HUES6 (cell line): ENCODE results near the gene DUSP21.
"Not testable (repeated sequence)": the region's sequence is repeated elsewhere in the genome, so short reads cannot be mapped to it uniquely, and the experiment has no call there.

ENCODE experiments used
- H3K27ac ChIP-seq: 2 replicates; pipeline ENCODE4 v1.7.0; 2013; ENCODE audit warnings: low read depth, mild to moderate bottlenecking, low read length, inconsistent platforms
- H3K27me3 ChIP-seq: 2 replicates; pipeline ENCODE4 v1.6.1; 2013; ENCODE audit warnings: low read length; ENCODE audit not compliant: control insufficient read depth, insufficient read depth
- H3K36me3 ChIP-seq: 2 replicates; pipeline ENCODE4 v1.6.1; 2013; ENCODE audit warnings: low read length; ENCODE audit not compliant: control insufficient read depth, insufficient read depth
- H3K4me1 ChIP-seq: 2 replicates; pipeline ENCODE4 v1.6.1; 2013; ENCODE audit warnings: low read length; ENCODE audit not compliant: control insufficient read depth, insufficient read depth
- H3K4me3 ChIP-seq: 2 replicates; pipeline ENCODE4 v1.5.1; 2013; ENCODE audit warnings: low read depth, low read length
- H3K9ac ChIP-seq: one replicate; pipeline ENCODE4 v1.6.1; 2013; ENCODE audit warnings: mild to moderate bottlenecking, low read length
- H3K9me3 ChIP-seq: 2 replicates; pipeline ENCODE4 v1.6.1; 2013; ENCODE audit warnings: low read depth, low read length; ENCODE audit not compliant: control insufficient read depth, insufficient read depth

The DUSP21 gene

DNA sequence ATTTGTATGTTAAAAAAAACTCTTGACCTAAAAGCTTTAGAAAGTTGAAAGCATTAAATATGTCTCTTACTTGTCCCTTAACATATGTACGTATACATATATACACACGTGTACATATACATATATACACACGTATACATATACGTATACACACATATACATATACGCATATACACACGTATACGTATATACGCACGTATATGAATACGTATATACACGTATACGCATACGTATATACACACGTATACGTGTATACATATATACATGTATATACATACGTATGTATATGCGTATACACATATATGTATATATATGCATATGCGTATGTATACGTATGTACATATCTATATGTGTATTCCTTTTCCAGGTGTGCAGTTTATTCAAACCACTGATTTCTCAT is 32.9 kb downstream of the DUSP21 start:
- Histone ChIP-seq H3K36me3 (no peaks in the 10 kb centered on the region), H3K27ac (no peak overlapping the region), H3K27me3 (no peaks in the 10 kb centered on the region), H3K9me3 (0 out of 2 replicates have a peak, but pooled peaks cover 5% of the 10 kb centered on the region), H3K4me1 (no peaks in the 10 kb centered on the region), H3K4me3 (no peak overlapping the region), H3K9ac (no peak overlapping the region)

DNA sequence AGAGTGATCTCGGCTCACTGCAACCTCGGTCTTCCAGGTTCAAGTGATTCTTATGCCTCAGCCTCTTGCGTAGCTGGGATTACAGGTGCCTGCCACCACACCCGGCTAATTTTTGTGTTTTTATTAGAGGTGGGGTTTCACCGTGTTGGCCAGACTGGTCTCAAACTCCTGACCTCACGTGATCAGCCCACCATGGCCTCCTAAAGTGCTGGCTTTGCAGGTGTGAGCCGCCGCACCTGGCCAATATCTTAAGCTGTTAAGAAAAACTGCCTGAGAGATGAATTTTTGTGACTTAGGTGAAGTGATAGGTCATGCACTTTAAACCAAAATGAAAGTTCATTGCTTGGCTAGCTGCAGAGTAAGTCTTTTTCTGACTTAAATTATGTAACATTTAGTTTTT is 35.0 kb downstream of the DUSP21 start:
- 0 out of 2 replicates have a peak, but pooled peaks cover 5% of the 10 kb centered on the region for H3K9me3 ChIP-seq
- H3K4me3 ChIP-seq: no peak overlapping the region
- no peaks in the 10 kb centered on the region for H3K36me3 ChIP-seq
- H3K27ac ChIP-seq: no peak overlapping the region
- no peak overlapping the region for H3K9ac ChIP-seq
- H3K27me3 ChIP-seq: no peaks in the 10 kb centered on the region
- H3K4me1 ChIP-seq: no peaks in the 10 kb centered on the region

DNA sequence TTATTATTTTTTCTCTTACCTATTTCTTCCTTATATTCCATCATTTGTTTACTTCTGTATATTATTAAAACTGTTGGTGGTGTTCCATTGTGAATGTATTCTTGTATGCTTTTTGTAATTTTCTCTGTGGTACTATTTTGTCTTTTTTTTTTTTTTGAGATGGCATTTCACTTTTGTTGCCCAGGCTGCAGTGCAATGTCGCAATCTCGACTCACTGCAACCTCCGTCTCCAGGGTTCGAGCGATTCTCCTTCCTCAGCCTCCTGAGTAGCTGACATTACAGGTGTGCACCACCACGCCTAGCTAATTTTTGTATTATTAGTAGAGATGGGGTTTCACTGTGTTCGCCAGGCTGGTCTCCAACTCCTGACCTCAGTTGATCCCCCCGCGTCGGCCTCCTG is 37.7 kb downstream of the DUSP21 start:
- H3K4me3 ChIP-seq: no peak overlapping the region
- H3K9me3 ChIP-seq: peaks cover 3% of the 10 kb centered on the region; the same call in 1 of the 2 replicates
- no peaks in the 10 kb centered on the region for H3K27me3 ChIP-seq
- H3K9ac ChIP-seq: no peak overlapping the region
- H3K36me3 ChIP-seq: no peaks in the 10 kb centered on the region
- no peaks in the 10 kb centered on the region for H3K4me1 ChIP-seq
- H3K27ac ChIP-seq: no peak overlapping the region

DNA sequence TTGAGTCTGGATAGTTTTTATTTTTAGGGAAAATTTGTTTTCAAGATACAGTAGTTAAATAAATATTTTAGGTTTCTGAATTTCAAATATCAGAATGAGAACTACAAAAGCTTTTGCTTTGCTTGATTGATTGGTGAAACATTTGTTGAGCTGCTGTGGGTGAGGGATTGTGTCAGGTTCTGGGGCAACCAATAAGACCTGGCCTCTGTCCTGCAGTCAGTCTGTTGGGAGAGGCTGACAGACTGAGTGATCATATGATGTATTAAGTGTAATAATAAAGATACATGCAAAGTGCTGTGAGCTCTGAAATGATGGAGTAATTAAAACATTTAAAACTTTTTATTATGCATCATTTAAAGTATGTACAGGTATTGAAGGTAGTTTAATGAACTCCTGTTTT is 38.8 kb downstream of the DUSP21 start:
- Histone ChIP-seq H3K9ac (no peak overlapping the region), H3K36me3 (no peaks in the 10 kb centered on the region), H3K4me3 (no peak overlapping the region), H3K27me3 (no peaks in the 10 kb centered on the region), H3K27ac (no peak overlapping the region), H3K9me3 (peaks cover 3% of the 10 kb centered on the region; the same call in 1 of the 2 replicates), H3K4me1 (no peaks in the 10 kb centered on the region)

- no peak overlapping the region for H3K9ac ChIP-seq
- no peaks in the 10 kb centered on the region; the same call in 1 of the 2 replicates for H3K9me3 ChIP-seq
- no peaks in the 10 kb centered on the region for H3K36me3 ChIP-seq
- H3K4me3 ChIP-seq: no peak overlapping the region
- H3K27ac ChIP-seq: no peak overlapping the region
- H3K4me1 ChIP-seq: no peaks in the 10 kb centered on the region
- H3K27me3 ChIP-seq: no peaks in the 10 kb centered on the region
Measured at GRCh38 chrX:44884944-44885343, 41.1 kb downstream of the DUSP21 start.

DNA sequence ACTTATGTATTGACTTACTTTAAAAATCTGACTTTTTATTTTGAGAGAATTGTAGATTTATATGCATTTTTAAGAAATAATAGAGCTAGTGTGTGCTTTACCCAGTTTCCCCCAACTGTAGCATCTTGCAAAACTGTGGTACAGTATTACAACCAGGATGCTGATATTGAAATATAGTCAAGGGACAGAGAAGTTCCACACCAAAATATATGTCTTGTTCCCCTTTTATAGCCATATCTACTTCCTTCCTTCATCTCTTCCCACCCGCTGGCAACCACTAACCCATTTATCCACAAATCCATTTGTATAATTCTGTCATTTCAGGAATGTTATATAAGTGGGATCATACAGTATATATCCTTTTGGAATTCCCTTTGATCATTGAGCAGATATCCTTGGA is 46.0 kb downstream of the DUSP21 start:
- no peaks in the 10 kb centered on the region for H3K4me1 ChIP-seq
- H3K9me3 ChIP-seq: no peaks in the 10 kb centered on the region; the same call in 1 of the 2 replicates
- H3K27me3 ChIP-seq: no peaks in the 10 kb centered on the region
- H3K27ac ChIP-seq: no peak overlapping the region
- no peak overlapping the region for H3K9ac ChIP-seq
- no peak overlapping the region for H3K4me3 ChIP-seq
- no peaks in the 10 kb centered on the region for H3K36me3 ChIP-seq

DNA sequence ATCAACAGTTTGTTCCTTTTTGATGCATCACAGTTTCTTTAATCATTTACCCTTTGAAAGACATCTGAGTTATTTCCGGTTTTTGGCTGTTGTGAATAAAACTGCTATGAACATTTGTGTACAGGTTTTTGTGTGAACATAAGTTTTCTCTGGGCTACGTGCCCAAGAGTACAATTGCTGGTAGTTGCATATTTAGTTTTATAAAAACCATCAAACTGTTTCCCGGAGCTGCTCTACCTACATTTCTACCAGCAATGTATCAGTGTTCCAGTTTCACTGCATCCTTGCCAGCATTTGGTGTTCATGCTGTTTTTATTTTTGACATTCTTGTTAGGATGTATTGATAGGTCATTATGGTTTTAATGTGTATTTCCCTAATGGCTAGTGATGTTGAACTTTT is 46.4 kb downstream of the DUSP21 start:
- no peaks in the 10 kb centered on the region for H3K36me3 ChIP-seq

GRCh38 chrX:44890687-44891086 is 46.9 kb downstream of the DUSP21 start:
- not testable (repeated sequence) for H3K36me3 ChIP-seq, H3K9ac ChIP-seq, H3K27ac ChIP-seq, H3K4me3 ChIP-seq, H3K4me1 ChIP-seq, H3K9me3 ChIP-seq, H3K27me3 ChIP-seq

More for the DNA sequence above, 46.4 kb downstream of the DUSP21 start:
- no peaks in the 10 kb centered on the region; the same call in 1 of the 2 replicates for H3K9me3 ChIP-seq
- no peak overlapping the region for H3K9ac ChIP-seq
- no peaks in the 10 kb centered on the region for H3K4me1 ChIP-seq
- H3K4me3 ChIP-seq: no peak overlapping the region
- no peaks in the 10 kb centered on the region for H3K27me3 ChIP-seq
- no peak overlapping the region for H3K27ac ChIP-seq

- Histone ChIP-seq H3K4me1 (no peaks in the 10 kb centered on the region), H3K4me3 (no peak overlapping the region), H3K9me3 (peaks cover 2% of the 10 kb centered on the region; the same call in 1 of the 2 replicates), H3K27me3 (no peaks in the 10 kb centered on the region), H3K27ac (no peak overlapping the region), H3K36me3 (no peaks in the 10 kb centered on the region), H3K9ac (no peak overlapping the region)
Measured at GRCh38 chrX:44891642-44892041, 47.8 kb downstream of the DUSP21 start.
